IMR-90 (cell line): ENCODE measurements around the gene CDKAL1. TPM values are rescaled to one million over a fixed set of nuclear protein-coding genes. Genes with fewer than 3 reads are reported as not detected.

ENCODE experiments used
- ATAC-seq: fragments of 200-7000 bp; cut with Tn5 transposase; 2 replicates; pipeline ENCODE4 v1.9.1; 2020; ENCODE audit warnings: low read depth, mild to moderate bottlenecking, moderate library complexity
- BruUV-seq: library from RNA; stranded (reverse); fragments of 400-500 nt; replicated peaks from 2 replicates; lab custom pipeline; 2021; lab: Mats Ljungman, UMichigan
- CTCF ChIA-PET: fragments of 300-600 bp; formaldehyde crosslinking; extraction: SDS; loops from one replicate; lab custom pipeline; 2021; ENCODE audit warnings: antibody characterized with exemption; lab: Yijun Ruan, JAX
- POLR2A ChIA-PET: fragments of 300-600 bp; sonication (Branson Sonifier 250); formaldehyde crosslinking; loops from one replicate; lab custom pipeline; 2022; ENCODE audit warnings: antibody characterized with exemption; ENCODE audit not compliant: unreplicated experiment; lab: Charles Lee
- DNase-seq: peaks from one replicate; pipeline ENCODE4 v3.0.0; 2013
- H2AFZ ChIP-seq: replicated peaks from 2 replicates; pipeline ENCODE3; 2013; ENCODE audit warnings: low read length, mild to moderate bottlenecking; ENCODE audit not compliant: poor library complexity
- H2AK5ac ChIP-seq: 2 replicates; pipeline ENCODE4 v1.6.1; 2013; ENCODE audit warnings: low read depth, low read length, inconsistent platforms
- H2AK9ac ChIP-seq: replicated peaks from 2 replicates; pipeline ENCODE3; 2013; ENCODE audit warnings: mild to moderate bottlenecking, low read depth, low read length, moderate library complexity; ENCODE audit not compliant: poor library complexity
- H2BK120ac ChIP-seq: 2 replicates; pipeline ENCODE4 v1.6.1; 2013; ENCODE audit warnings: low read depth, low read length, inconsistent platforms
- H2BK15ac ChIP-seq: 3 replicates; pipeline ENCODE4 v1.6.1; 2013; ENCODE audit warnings: low read depth, low read length, inconsistent platforms
- H2BK20ac ChIP-seq: 2 replicates; pipeline ENCODE4 v1.6.1; 2013; ENCODE audit warnings: low read depth, mild to moderate bottlenecking, inconsistent platforms, low read length, moderate library complexity
- H2BK5ac ChIP-seq: 2 replicates; pipeline ENCODE4 v1.6.1; 2013; ENCODE audit warnings: mild to moderate bottlenecking, low read depth, low read length, inconsistent platforms; ENCODE audit not compliant: poor library complexity, severe bottlenecking
- H3K14ac ChIP-seq: replicated peaks from 2 replicates; pipeline ENCODE4 v1.6.1; 2013; ENCODE audit warnings: low read depth, low read length, inconsistent platforms
- H3K18ac ChIP-seq: 2 replicates; pipeline ENCODE4 v1.6.1; 2013; ENCODE audit warnings: low read depth, low read length, control low read depth
- H3K23ac ChIP-seq: 2 replicates; pipeline ENCODE4 v1.6.1; 2013; ENCODE audit warnings: low read depth, low read length, inconsistent platforms
- H3K27ac ChIP-seq: 2 replicates; pipeline ENCODE4 v1.5.1; 2013; ENCODE audit warnings: mild to moderate bottlenecking, control low read depth, low read length; ENCODE audit not compliant: insufficient read depth
- H3K27me3 ChIP-seq: 2 replicates; pipeline ENCODE4 v1.6.1; 2013; ENCODE audit warnings: low read length; ENCODE audit not compliant: control insufficient read depth, insufficient read depth
- H3K36me3 ChIP-seq: 2 replicates; pipeline ENCODE4 v1.6.1; 2013; ENCODE audit warnings: low read length, mixed read lengths; ENCODE audit not compliant: control insufficient read depth, insufficient read depth
- H3K4ac ChIP-seq: 2 replicates; pipeline ENCODE4 v1.6.1; 2013; ENCODE audit warnings: low read depth, low read length, inconsistent platforms
- H3K4me1 ChIP-seq: 2 replicates; pipeline ENCODE4 v1.6.1; 2013; ENCODE audit warnings: low read length, mixed read lengths; ENCODE audit not compliant: control insufficient read depth, insufficient read depth
- H3K4me2 ChIP-seq: 2 replicates; pipeline ENCODE4 v1.6.1; 2013; ENCODE audit warnings: low read depth, mild to moderate bottlenecking, control low read depth, low read length, moderate library complexity
- H3K4me3 ChIP-seq: 2 replicates; pipeline ENCODE4 v1.5.1; 2013; ENCODE audit warnings: low read depth, mild to moderate bottlenecking, control low read depth, low read length, moderate library complexity; ENCODE audit not compliant: insufficient read depth
- H3K56ac ChIP-seq: 2 replicates; pipeline ENCODE4 v1.6.1; 2013; ENCODE audit warnings: low read length, inconsistent platforms; ENCODE audit not compliant: insufficient read depth; ENCODE audit errors: extremely low read depth
- H3K79me1 ChIP-seq, 2 experiments: 2 replicates each; pipeline ENCODE4 v1.6.1; 2013; ENCODE audit warnings: low read length in 2 of 2, inconsistent platforms in 1 of 2, low read depth in 1 of 2
- H3K9ac ChIP-seq: 2 replicates; pipeline ENCODE4 v1.6.1; 2013; ENCODE audit warnings: low read depth, low read length, control low read depth
- H3K9me1 ChIP-seq: 2 replicates; pipeline ENCODE4 v1.6.1; 2013; ENCODE audit warnings: low read length, inconsistent platforms; ENCODE audit not compliant: insufficient read depth
- H3K9me3 ChIP-seq: 2 replicates; pipeline ENCODE4 v1.6.1; 2013; ENCODE audit warnings: low read length; ENCODE audit not compliant: control insufficient read depth, insufficient read depth
- H4K20me1 ChIP-seq: 2 replicates; pipeline ENCODE4 v1.6.1; 2013; ENCODE audit warnings: low read length, inconsistent platforms; ENCODE audit not compliant: insufficient read depth
- H4K5ac ChIP-seq: 2 replicates; pipeline ENCODE4 v1.6.1; 2013; ENCODE audit warnings: mild to moderate bottlenecking, low read depth, low read length, control low read depth
- H4K8ac ChIP-seq, 2 experiments: 2 replicates each; pipeline ENCODE4 v1.6.1; 2013; ENCODE audit warnings: low read depth in 2 of 2, low read length in 2 of 2, control low read depth in 1 of 2, inconsistent platforms in 1 of 2
- H4K91ac ChIP-seq: 2 replicates; pipeline ENCODE4 v1.6.1; 2013; ENCODE audit warnings: low read depth, low read length, inconsistent platforms; ENCODE audit not compliant: insufficient read depth
- BHLHE40 ChIP-seq: fragments of 150-350 bp; IDR thresholded peaks from 2 replicates; pipeline ENCODE4 v1.6.1; 2016; ENCODE audit warnings: mild to moderate bottlenecking, low read depth, low read length
- CEBPB ChIP-seq: IDR thresholded peaks from 2 replicates; pipeline ENCODE4 v1.6.1; 2012; ENCODE audit warnings: low read depth, low read length, improper control_type of control experiment
- ELK1 ChIP-seq: fragments of 150-350 bp; IDR thresholded peaks from 2 replicates; pipeline ENCODE4 v1.6.1; 2016; ENCODE audit warnings: low read depth, mild to moderate bottlenecking, low read length, moderate library complexity, borderline replicate concordance
- FOS ChIP-seq: fragments of 150-350 bp; IDR thresholded peaks from 2 replicates; pipeline ENCODE4 v1.6.1; 2016; ENCODE audit warnings: low read depth, low read length
- NFE2L2 ChIP-seq: fragments of 150-350 bp; IDR thresholded peaks from 2 replicates; pipeline ENCODE4 v1.6.1; 2016; ENCODE audit warnings: low read depth, mild to moderate bottlenecking, low read length
- RCOR1 ChIP-seq: IDR thresholded peaks from 2 replicates; pipeline ENCODE4 v1.6.1; 2012; ENCODE audit warnings: mild to moderate bottlenecking, low read length, improper control_type of control experiment; ENCODE audit not compliant: insufficient replicate concordance
- RFX5 ChIP-seq: IDR thresholded peaks from 2 replicates; pipeline ENCODE4 v1.8.0; 2012; ENCODE audit warnings: low read depth, mild to moderate bottlenecking, low read length, moderate library complexity
- WGBS, 2 experiments: methylation state at CpG; one replicate each; pipeline versions ENCODE4 v1.1.5 to v1.1.7; 2013; ENCODE audit warnings: missing lambda C conversion rate in 2 of 2; ENCODE audit not compliant: insufficient read length in 1 of 2; ENCODE audit errors: extremely low coverage in 2 of 2; 5-methylcytosine and 5-hydroxymethylcytosine counted together
- dilution Hi-C: fragments of 300-500 bp; cut with HindIII; formaldehyde crosslinking; loops from one replicate; pipeline ENCODE4 v1.14.3; 2018; ENCODE audit warnings: low sequenced_read_pairs; ENCODE audit not compliant: unreplicated experiment
- in situ Hi-C: fragments of 300-500 bp; cut with MboI; formaldehyde crosslinking; loops from 3 replicates; pipeline ENCODE4 v1.14.3; 2019; ENCODE audit warnings: low sequenced_read_pairs, inconsistent platforms, mixed read lengths
- intact Hi-C: fragments of 100-400 bp; cut with micrococcal nuclease; formaldehyde crosslinking; loops from 2 replicates; pipeline ENCODE4 v1.10.0; 2022
- polyA plus RNA-seq, 3 experiments: library from polyadenylated mRNA; depleted of rRNA; stranded (reverse); fragments of >200 nt; gene quantifications; 2 replicates each; pipeline ENCODE4 v1.2.3, GENCODE V29; 2012; ENCODE audit warnings: low replicate concordance in 1 of 3
- total RNA-seq: library from RNA; depleted of rRNA; stranded (reverse); fragments of >200 nt; gene quantifications from 2 replicates; pipeline ENCODE4 v1.2.3, GENCODE V29; 2012

CDKAL1 gene
- total and polyA plus RNA-seq, 2 of the 4 experiments (the other 2 are of a cell fraction): 3.7 to 13.1 TPM

- ChIA-PET POLR2A (interaction anchor here (0.6 to 0.7 kb wide), 3 partner anchors 70 to 644 kb away, joined by 3 to 4 read pairs (median 3); no protein-coding TSS in a partner anchor), CTCF (interaction anchor here (1.1 to 1.8 kb wide), 2 partner anchors 712 to 1271 kb away, joined by 3 to 11 read pairs; no protein-coding TSS in a partner anchor)
- BruUV-seq: no TSS peak
- peak overlapping the region; percentile 72 for H2BK120ac ChIP-seq
- no peaks in the 10 kb centered on the region; the same call in 1 of the 2 replicates for H4K20me1 ChIP-seq
- no peak overlapping the region for H4K91ac ChIP-seq
- ATAC-seq (no peak), DNase-seq (no peak)
- TF ChIP-seq RFX5 (no peak), FOS (no peak), CEBPB (no peak), BHLHE40 (no peak), NFE2L2 (no peak), ELK1 (no peak), RCOR1 (no peak)
- peak overlapping the region; percentile 78 for H2BK5ac ChIP-seq
- H3K4me1 ChIP-seq: peaks cover 7% of the 10 kb centered on the region
- no peak overlapping the region for H3K14ac ChIP-seq
- no peak overlapping the region for H3K4me2 ChIP-seq
- H2BK15ac ChIP-seq: no peak overlapping the region; the same call in 2 of the 3 replicates
- peak overlapping the region; percentile 81; the same call in 1 of the 2 replicates for H3K4ac ChIP-seq
- H3K18ac ChIP-seq: peak overlapping the region; percentile 47
- H3K9ac ChIP-seq: no peak overlapping the region
- H3K4me3 ChIP-seq: no peak overlapping the region
- no CpG with 5 or more reads among the region's 2 CpGs for WGBS, 2 experiments
- intact Hi-C loops (loop anchor here (5.0 to 10.0 kb wide), 3 partner anchors 131 to 888 kb away; no protein-coding TSS in a partner anchor), dilution Hi-C loops (no loop called here), in situ Hi-C loops (no loop called here)
- no peaks in the 10 kb centered on the region for H3K9me3 ChIP-seq
- no peak overlapping the region for H2AFZ ChIP-seq
- H3K9me1 ChIP-seq: no peaks in the 10 kb centered on the region
- no peaks in the 10 kb centered on the region for H3K79me1 ChIP-seq
- no peak overlapping the region; the same call in 1 of the 2 replicates for H3K27ac ChIP-seq
- H2AK9ac ChIP-seq: no peak overlapping the region
- no peaks in the 10 kb centered on the region for H3K36me3 ChIP-seq
- no peak overlapping the region for H2AK5ac ChIP-seq
- H4K8ac ChIP-seq: peak overlapping the region in 1 of 2 experiments; percentile 47; a peak in 1 of 4 replicates
- H2BK20ac ChIP-seq: no peak overlapping the region
- H4K5ac ChIP-seq: no peak overlapping the region
- H3K27me3 ChIP-seq: no peaks in the 10 kb centered on the region
- H3K56ac ChIP-seq: no peak overlapping the region
- no peak overlapping the region for H3K23ac ChIP-seq
These were observed 342.3 kb downstream of the CDKAL1 start for GRCh38 chr6:20876561-20876960.
